ENCODE results near the gene DCBLD2. TPM values are rescaled to one million over a fixed set of nuclear protein-coding genes. Genes with fewer than 3 reads are reported as not detected.

DCBLD2 gene
- total and polyA plus RNA-seq, 2 of the 13 experiments (the other 11 are each of a cell fraction or from before 2014, with no cell fraction given): 43.8 to 56.9 TPM

- peak; percentile 66; the same call in 1 of the 2 replicates for TF ChIP-seq PRDM10 (CRISPR knock-in tag; IDR thresholded peaks at IDR 0.05; ENCODE audit: low read depth)
- 0 out of 2 replicates have a peak, but pooled peaks have one; percentile 61 for TF ChIP-seq NR2F2 (IDR thresholded peaks at IDR 0.05; ENCODE audit: borderline replicate concordance, low read depth)
- peak; percentile 88 for TF ChIP-seq ISL2 (CRISPR knock-in tag; IDR thresholded peaks at IDR 0.05)
- 0 out of 2 replicates have a peak, but pooled peaks have one; percentile 39 for TF ChIP-seq MIER2 (CRISPR knock-in tag; IDR thresholded peaks at IDR 0.05)
- 0 out of 2 replicates have a peak, but pooled peaks have one; percentile 40 for TF ChIP-seq SIN3A (IDR thresholded peaks at IDR 0.05; ENCODE audit: borderline replicate concordance, low read depth, low read length)
- TF ChIP-seq ZNF530 (CRISPR knock-in tag; IDR thresholded peaks at IDR 0.05; ENCODE audit: low read depth): no peak
- TF ChIP-seq ZNF224 (CRISPR knock-in tag; IDR thresholded peaks at IDR 0.05): peak; percentile 56; the same call in 1 of the 2 replicates
- TF ChIP-seq, protein P1, sequence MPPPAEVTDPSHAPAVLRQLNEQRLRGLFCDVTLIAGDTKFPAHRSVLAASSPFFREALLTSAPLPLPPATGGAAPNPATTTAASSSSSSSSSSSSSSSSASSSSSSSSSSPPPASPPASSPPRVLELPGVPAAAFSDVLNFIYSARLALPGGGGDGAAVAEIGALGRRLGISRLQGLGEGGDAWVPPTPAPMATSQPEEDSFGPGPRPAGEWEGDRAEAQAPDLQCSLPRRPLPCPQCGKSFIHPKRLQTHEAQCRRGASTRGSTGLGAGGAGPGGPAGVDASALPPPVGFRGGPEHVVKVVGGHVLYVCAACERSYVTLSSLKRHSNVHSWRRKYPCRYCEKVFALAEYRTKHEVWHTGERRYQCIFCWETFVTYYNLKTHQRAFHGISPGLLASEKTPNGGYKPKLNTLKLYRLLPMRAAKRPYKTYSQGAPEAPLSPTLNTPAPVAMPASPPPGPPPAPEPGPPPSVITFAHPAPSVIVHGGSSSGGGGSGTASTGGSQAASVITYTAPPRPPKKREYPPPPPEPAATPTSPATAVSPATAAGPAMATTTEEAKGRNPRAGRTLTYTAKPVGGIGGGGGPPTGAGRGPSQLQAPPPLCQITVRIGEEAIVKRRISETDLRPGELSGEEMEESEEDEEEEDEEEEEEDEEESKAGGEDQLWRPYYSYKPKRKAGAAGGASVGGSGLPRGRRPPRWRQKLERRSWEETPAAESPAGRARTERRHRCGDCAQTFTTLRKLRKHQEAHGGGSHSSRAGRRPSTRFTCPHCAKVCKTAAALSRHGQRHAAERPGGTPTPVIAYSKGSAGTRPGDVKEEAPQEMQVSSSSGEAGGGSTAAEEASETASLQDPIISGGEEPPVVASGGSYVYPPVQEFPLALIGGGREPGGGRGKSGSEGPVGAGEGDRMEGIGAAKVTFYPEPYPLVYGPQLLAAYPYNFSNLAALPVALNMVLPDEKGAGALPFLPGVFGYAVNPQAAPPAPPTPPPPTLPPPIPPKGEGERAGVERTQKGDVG (CRISPR knock-in tag; IDR thresholded peaks at IDR 0.05; ENCODE audit: borderline replicate concordance): no peak
- TF ChIP-seq ZNF280D (CRISPR knock-in tag; IDR thresholded peaks at IDR 0.05): peak; percentile 61; the same call in 1 of the 2 replicates
- TF ChIP-seq, protein P2, sequence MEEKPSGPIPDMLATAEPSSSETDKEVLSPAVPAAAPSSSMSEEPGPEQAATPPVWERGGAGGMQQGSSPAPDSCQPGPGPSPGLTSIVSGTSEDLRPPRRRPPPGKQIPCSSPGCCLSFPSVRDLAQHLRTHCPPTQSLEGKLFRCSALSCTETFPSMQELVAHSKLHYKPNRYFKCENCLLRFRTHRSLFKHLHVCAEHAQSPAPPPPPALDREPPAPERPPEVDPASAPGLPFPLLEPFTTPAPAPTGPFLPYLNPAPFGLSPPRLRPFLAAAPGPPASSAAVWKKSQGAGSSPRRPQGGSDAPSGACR (CRISPR knock-in tag; IDR thresholded peaks at IDR 0.05): 0 out of 2 replicates have a peak, but pooled peaks have one; percentile 45
- 0 out of 2 replicates have a peak, but pooled peaks have one; percentile 51 for TF ChIP-seq TGIF2 (CRISPR knock-in tag; IDR thresholded peaks at IDR 0.05)
- TF ChIP-seq, protein P3, sequence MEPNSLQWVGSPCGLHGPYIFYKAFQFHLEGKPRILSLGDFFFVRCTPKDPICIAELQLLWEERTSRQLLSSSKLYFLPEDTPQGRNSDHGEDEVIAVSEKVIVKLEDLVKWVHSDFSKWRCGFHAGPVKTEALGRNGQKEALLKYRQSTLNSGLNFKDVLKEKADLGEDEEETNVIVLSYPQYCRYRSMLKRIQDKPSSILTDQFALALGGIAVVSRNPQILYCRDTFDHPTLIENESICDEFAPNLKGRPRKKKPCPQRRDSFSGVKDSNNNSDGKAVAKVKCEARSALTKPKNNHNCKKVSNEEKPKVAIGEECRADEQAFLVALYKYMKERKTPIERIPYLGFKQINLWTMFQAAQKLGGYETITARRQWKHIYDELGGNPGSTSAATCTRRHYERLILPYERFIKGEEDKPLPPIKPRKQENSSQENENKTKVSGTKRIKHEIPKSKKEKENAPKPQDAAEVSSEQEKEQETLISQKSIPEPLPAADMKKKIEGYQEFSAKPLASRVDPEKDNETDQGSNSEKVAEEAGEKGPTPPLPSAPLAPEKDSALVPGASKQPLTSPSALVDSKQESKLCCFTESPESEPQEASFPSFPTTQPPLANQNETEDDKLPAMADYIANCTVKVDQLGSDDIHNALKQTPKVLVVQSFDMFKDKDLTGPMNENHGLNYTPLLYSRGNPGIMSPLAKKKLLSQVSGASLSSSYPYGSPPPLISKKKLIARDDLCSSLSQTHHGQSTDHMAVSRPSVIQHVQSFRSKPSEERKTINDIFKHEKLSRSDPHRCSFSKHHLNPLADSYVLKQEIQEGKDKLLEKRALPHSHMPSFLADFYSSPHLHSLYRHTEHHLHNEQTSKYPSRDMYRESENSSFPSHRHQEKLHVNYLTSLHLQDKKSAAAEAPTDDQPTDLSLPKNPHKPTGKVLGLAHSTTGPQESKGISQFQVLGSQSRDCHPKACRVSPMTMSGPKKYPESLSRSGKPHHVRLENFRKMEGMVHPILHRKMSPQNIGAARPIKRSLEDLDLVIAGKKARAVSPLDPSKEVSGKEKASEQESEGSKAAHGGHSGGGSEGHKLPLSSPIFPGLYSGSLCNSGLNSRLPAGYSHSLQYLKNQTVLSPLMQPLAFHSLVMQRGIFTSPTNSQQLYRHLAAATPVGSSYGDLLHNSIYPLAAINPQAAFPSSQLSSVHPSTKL (CRISPR knock-in tag; IDR thresholded peaks at IDR 0.05): peak; percentile 93
- TF ChIP-seq FOXK2 (IDR thresholded peaks at IDR 0.05): no peak
- no peak for TF ChIP-seq ZNF768 (CRISPR knock-in tag; IDR thresholded peaks at IDR 0.05)
Observed at GRCh38 chr3:98778852-98779413, 122.6 kb downstream of the DCBLD2 start (continued).

Measured in HepG2 (cell line).